Stimulated activated CD4-positive, alpha-beta T cell treated with anti-CD3 and anti-CD28 coated beads, Interleukin-2, amount 100 ng/mL, for 24 hours (primary cell): ENCODE data around the gene CYTH2.

Source experiments
- DNase-seq, 2 donors: peaks; one replicate each; pipeline ENCODE4 v3.0.0-alpha.2; 2020

The CYTH2 gene, protein sequence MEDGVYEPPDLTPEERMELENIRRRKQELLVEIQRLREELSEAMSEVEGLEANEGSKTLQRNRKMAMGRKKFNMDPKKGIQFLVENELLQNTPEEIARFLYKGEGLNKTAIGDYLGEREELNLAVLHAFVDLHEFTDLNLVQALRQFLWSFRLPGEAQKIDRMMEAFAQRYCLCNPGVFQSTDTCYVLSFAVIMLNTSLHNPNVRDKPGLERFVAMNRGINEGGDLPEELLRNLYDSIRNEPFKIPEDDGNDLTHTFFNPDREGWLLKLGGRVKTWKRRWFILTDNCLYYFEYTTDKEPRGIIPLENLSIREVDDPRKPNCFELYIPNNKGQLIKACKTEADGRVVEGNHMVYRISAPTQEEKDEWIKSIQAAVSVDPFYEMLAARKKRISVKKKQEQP

DNA sequence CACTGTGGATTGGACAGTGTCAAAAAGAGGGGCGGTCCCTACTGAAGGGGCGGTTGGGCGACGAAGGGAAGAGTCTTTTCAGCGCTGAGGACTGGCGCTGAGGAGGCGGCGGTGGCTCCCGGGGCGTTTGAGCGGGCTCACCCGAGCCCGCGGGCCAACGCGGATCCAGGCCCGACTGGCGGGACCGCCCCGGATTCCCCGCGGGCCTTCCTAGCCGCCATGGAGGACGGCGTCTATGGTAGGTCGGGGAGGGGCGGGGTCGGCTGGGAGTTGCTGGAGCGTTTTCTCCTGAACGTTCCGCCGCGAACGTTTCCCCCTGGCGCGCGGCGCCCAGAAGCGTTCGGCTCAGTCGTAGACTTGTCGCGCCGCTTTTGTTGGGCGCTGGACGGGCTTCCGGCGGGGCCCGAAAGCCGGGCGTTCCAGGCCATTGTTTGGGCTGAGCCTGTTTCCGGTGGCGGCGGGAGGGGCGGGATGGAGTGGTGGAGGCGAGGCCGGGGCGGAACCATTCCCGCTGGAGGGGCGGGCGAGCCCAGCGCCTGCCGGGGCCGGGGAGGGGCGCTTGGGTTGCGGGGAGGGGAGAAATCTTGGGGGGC, at the start of gene CYTH2:
Gene CYTH2, plus strand, starts transcription at position 81 of the 593 bp plus-strand sequence. Its CDS starts 139 bp downstream, at position 220.
- DNase-seq: peak; percentile 81 to 85

DNA sequence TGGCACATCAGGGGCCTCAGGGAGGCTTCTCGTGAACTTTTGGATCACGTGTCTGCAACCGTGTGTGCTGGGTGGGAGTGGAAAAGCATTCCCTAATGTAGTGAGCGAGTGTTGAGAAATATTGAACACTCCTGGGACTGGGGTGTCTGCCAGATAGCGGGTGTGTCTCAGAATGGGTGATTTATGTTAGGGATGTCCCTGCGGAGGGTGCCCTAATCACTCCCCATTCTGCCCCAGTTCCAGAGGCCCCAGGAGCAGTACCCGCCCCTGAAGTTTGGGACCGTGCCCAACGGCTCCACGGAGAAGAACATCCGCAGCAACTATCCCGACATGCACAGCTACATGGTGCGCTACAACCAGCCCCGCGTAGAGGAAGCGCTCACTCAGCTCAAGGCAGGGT, 47.6 kb upstream of the CYTH2 start:
- no peak for DNase-seq

DNA sequence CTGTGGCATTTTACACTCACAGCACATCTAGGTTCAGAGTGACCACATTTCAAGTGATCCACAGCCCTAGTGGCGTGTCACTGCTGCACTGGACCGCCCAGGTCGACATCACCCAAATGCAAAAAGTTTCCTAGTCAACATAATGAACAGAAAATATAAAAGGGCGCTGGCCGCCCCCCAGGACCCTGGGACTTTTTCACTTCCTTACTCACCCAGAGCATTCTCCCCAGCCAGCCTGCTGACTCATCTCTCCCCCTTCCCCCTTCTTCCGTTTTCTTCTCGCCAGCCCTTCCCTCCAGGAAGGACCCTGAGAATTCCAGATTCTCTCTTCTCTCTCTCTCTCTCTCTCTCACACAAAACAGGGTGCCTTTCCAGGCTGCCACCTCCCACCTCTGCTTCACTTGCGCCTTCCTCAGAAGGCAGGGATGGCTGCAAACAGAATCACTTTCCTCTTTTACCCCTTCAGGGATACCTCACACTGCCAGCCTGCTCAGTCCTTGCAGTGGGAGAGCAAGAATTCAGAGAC, 44.4 kb upstream of the CYTH2 start:
- no peak for DNase-seq

DNA sequence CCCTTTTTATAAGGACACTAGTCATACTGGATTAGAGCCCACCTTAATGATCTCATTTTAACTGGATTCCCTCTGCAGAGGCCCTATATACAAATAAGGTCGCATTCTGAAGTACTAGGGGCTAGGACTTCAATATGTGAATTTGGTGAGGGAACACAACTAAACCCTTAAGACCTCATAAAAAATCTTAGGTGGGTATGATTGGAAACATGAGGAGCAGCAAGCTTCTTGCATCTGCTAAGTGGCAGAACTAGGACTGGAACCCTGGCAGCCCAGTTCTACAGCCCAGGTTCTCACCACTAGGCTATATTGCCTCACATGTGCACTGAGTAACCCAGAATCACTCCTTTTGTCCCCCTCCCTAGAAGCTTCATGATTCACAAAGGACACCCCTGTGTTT, 40.5 kb upstream of the CYTH2 start:
- DNase-seq: no peak

DNA sequence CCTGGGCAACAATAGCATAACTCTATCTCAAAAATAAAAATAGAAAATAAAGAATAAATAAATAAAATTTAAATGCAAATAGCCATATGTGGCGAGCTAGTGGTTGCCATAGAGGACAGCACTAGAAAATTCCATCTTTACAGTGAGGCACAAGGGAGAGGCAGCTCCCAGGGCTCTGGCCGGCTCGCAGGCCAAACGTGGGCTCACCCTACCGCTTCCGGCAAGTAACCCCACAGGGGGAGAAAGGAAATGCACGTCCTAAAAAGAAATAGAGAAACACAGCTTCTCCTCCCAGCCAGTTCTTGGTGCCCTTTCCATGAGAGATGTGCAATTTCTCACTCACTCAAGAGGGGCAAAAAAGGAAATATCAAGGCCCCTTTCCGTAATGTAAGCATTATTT, 35.8 kb upstream of the CYTH2 start:
- DNase-seq: no peak

DNA sequence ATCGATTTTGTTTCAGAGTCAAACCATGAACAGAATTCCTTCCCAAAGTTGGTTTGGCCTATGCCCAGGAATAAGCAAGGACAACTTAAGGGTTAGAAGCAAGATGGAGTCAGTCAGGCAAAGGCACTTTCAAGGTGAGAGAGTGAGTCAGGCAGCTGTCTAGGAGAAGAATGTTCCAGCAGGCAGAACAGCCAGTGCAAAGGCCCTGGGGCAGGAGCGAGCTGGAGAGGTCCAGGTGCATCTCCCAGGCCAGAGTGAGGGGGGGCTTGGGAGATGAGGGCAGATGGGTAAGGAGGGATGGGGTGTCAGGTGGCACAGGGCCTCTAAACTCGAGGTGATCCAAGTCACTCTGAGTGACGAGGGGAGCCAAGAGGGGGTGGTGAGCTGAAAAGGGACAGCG, 32.6 kb upstream of the CYTH2 start:
- no peak for DNase-seq

DNA sequence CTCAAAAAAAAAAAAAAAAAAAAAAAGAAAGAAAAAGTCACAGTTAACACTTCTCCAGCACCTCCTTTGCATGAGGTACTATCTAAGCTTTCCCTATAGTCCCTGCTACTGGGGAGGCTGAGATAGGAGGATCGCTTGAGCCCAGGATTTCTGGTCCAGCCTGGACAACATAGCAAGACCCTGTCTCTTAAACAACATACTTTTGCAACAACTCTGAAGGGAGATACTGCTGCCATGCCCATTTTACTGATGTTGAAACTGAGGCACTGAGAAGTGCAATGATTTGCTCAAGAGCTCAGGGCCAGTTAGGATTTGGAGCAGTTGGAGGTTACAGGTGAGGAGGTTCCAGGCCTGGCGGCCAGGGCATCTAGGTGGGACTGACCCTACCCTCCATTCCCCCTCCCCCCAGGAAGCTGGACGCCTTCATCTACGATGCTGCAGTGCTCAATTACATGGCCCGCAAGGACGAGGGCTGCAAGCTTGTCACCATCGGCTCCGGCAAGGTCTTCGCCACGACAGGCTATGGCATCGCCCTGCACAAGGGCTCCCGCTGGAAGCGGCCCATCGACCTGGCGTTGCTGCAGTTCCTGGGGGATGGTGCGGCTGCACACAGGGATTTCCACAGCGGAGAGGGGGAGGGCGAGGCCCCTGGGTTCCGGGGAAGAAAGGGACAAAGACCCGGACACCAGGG, 27.7 kb upstream of the CYTH2 start:
- no peak for DNase-seq

DNA sequence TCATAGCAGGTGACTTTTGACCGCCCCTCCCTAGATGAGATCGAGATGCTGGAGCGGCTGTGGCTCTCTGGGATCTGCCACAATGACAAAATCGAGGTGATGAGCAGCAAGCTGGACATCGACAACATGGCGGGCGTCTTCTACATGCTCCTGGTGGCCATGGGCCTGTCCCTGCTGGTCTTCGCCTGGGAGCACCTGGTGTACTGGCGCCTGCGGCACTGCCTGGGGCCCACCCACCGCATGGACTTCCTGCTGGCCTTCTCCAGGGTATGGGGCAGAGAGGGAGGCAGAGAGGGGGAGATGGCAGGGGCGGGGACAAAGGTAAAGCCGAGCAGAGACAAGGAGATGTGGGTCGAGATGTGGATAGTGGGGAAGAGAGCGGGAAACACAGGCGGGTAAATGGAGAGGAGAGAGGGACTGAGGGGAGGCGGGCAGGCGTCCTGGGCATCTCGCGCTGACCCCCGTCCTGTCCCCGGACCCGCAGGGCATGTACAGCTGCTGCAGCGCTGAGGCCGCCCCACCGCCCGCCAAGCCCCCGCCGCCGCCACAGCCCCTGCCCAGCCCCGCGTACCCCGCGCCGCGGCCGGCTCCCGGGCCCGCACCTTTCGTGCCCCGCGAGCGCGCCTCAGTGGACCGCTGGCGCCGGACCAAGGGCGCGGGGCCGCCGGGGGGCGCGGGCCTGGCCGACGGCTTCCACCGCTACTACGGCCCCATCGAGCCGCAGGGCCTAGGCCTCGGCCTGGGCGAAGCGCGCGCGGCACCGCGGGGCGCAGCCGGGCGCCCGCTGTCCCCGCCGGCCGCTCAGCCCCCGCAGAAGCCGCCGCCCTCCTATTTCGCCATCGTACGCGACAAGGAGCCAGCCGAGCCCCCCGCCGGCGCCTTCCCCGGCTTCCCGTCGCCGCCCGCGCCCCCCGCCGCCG, 26.8 kb upstream of the CYTH2 start:
- no peak for DNase-seq

DNA sequence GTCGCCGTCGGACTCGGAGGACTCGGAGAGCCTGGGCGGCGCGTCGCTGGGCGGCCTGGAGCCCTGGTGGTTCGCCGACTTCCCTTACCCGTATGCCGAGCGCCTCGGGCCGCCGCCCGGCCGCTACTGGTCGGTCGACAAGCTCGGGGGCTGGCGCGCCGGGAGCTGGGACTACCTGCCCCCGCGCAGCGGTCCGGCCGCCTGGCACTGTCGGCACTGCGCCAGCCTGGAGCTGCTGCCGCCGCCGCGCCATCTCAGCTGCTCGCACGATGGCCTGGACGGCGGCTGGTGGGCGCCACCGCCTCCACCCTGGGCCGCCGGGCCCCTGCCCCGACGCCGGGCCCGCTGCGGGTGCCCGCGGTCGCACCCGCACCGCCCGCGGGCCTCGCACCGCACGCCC, 25.9 kb upstream of the CYTH2 start:
- DNase-seq: peak in 1 of 2 donors; percentile 25

DNA sequence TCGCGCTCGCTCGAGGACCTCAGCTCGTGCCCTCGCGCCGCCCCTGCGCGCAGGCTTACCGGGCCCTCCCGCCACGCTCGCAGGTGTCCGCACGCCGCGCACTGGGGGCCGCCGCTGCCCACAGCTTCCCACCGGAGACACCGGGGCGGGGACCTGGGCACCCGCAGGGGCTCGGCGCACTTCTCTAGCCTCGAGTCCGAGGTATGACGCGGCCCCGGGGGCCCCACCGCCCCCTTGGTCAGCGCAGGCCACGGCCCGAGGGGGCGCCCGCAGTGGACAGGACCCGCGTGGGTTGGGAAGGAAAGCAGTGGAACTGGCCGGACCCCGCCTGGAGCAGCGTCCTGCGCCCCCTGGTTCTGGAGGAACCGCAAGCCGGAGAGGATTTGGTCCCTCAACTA, 25.4 kb upstream of the CYTH2 start:
- no peak for DNase-seq

DNA sequence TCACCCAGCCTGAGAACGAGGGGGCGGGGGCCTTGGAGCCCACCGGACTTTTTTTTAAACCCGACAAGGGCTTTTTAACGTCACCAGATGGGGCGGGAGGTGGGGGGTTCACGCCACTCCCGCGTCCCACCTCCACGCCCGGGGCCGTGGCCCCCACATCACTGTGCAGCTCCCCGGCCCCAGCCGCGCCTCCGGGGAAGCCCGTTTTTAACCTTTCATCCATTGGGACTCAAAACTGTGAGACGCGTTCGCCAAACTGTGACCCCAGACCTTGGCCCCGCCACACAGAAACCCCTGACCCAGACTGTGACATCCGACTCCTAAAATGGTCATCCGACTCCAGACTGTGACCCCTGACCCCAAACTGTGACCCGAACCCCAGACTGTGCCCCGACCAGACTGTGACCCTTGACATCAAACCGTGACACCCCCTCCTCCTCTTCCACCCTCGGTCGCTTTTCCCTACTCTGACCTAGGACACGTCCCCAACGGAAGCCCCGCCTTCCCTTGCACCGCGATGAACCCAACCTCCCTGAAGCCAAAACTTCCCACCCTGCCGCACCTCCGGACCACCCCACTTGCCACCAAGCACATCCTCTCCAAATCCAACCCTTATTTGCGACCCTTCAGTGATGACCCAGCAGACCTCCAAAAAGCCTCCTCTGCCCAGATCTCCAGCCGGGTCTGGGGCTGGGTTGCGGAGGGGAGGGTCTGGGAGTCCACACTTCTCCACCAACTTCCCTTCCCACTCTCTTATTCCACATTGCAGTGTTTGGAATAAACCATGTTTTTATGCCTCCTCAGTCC, 24.8 kb upstream of the CYTH2 start:
- DNase-seq: no peak

DNA sequence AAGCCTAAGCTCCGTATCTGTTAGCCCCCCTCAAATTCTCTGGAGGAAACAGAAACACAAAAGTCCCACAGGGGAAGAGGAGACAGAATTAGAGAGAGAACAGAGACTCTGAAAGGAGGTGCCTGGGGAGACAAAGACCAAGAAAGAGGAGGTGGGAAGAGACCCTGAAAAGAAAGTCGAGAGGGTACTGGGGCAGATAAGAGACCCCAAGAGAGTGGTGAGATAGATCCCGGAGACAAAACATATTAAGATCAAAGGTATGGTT, 24.3 kb upstream of the CYTH2 start:
- no peak for DNase-seq

DNA sequence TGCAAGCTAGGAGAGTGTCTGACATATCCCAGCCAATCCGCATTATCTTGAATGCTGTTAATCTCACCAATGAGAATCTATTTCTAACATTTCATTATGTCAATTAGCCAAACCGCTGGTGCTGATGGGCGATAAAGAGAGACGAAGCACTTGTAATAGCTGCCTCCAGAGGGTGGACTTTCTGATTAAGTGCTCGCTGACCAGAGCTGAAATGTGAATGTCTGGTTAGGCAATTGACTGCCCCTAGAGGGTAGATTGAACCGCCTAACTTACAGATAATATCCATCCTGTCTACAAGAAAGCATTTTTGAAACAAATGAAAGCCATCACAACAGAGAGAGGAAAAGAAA, 23.9 kb upstream of the CYTH2 start:
- DNase-seq: no peak

DNA sequence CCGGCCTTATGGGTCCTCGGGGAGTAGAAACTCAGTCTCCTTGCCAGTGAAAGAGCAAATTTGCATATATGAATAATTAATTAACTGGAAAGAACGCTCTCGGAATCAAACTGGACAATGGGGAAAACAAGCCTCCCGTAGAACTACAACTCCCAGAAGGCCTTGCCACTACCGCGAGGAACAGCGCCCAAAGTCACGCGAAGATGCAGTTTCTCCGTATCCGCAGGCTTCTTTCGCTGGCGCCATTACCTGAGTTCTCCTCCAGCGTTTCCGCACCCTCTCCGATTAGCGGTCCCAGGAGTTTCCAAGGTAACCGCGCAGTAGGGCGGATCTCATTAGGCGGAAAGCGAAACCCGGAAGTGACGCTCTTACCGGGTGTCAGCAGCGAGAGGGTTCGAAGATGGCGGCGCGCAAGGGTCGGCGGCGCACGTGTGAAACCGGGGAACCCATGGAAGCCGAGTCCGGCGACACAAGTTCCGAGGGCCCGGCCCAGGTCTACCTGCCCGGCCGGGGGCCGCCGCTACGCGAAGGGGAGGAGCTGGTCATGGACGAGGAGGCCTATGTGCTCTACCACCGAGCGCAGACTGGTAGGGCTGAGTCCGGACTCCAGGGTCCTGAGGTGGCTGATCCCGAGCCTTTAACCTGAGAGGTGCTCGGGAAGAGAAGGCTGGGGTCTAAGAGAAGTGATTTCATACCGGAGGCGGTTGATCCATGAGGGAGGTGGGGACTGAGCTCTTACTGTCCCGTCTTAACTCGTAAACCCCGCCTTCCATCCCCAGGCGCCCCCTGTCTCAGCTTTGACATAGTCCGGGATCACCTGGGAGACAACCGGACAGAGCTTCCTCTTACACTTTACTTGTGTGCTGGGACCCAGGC, 23.3 kb upstream of the CYTH2 start, which contains the start of gene GRWD1:
Gene GRWD1, plus strand, starts transcription at position 378 of the 876 bp plus-strand sequence. Its CDS starts 23 bp downstream, at position 401.
- DNase-seq: peak; percentile 92 to 95

DNA sequence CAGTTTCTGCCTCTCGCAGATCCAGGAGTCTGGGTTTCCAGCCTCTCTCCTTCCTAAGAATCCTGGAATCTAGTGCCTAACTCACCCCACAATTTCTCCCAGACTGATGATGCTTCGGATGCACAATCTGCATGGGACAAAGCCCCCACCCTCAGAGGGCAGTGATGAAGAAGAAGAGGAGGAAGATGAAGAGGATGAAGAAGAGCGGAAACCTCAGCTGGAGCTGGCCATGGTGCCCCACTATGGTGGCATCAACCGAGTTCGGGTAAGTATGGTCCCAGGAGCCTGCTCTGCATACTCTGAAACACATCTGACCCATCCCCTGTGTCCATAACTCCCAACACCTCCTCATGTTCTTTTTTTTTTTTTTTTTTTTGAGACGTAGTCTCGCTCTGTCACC, 22.6 kb upstream of the CYTH2 start:
- DNase-seq: no peak

DNA sequence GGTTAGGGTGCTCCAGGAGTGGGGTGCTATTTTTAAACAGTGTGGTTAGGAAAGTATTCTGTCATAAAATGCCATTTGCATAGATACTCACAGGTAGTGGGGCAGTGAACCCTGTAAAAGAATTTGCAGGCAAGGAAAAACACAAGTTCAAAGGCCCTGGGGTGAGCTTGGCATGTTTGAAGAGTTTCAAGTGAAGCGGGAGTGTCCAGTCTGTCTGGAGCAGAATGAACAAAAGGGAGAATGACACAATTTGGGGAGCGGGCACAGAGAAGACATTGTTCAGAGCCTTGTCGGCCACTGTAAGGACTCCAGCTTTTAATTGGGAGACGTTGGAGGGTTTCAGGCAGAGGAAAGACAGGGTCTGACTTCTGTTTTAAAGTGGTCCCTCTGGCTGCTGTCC, 20.6 kb upstream of the CYTH2 start:
- DNase-seq: no peak

DNA sequence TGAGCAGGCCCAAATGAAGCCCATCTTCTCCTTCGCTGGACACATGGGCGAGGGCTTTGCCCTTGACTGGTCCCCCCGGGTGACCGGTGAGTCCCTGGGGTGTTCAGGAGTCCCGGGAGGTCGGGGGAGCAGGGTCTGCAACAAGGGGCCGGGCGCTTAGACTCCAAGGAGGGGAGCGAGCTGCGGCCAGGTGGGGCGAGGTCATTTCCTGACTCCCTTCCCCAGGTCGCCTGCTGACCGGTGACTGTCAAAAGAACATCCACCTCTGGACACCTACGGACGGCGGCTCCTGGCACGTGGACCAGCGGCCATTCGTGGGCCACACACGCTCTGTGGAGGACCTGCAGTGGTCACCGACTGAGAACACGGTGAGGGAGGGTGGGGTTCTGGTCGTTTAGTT, 18.7 kb upstream of the CYTH2 start:
- no peak for DNase-seq

DNA sequence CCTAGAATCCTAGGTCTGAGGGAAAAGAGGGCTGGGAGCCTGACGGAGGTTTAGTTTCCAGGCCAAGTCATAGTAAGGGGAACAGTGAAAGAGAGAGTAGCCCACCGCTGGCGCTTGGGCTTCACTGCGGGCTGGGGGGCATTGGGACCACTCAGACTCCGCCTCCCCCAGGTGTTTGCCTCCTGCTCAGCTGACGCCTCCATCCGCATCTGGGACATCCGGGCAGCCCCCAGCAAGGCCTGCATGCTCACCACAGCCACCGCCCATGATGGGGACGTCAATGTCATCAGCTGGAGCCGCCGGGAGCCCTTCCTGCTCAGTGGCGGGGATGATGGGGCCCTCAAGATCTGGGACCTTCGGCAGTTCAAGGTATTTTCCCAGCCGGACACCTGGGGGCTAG, 18.3 kb upstream of the CYTH2 start:
- no peak for DNase-seq

DNA sequence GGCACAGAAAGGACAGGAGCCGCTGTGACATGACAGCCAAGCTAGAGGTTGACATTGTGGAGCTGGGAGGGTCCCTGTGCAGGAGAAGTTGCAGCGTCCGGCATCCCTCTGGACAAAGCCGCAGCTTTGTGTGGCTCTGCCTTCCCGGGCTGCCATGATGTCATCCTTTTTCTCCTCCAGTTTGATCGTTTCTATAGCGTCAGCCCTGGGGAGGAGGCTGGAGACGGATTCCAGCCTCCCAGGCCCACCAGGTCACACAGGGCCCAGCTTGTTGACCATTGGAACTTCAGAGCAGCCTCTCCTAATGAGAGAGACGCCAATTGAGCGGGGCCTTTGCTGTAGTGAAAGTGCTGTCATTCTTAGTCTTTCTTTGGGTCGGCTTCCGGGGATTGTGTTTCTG, 17.5 kb upstream of the CYTH2 start:
- no peak for DNase-seq

DNA sequence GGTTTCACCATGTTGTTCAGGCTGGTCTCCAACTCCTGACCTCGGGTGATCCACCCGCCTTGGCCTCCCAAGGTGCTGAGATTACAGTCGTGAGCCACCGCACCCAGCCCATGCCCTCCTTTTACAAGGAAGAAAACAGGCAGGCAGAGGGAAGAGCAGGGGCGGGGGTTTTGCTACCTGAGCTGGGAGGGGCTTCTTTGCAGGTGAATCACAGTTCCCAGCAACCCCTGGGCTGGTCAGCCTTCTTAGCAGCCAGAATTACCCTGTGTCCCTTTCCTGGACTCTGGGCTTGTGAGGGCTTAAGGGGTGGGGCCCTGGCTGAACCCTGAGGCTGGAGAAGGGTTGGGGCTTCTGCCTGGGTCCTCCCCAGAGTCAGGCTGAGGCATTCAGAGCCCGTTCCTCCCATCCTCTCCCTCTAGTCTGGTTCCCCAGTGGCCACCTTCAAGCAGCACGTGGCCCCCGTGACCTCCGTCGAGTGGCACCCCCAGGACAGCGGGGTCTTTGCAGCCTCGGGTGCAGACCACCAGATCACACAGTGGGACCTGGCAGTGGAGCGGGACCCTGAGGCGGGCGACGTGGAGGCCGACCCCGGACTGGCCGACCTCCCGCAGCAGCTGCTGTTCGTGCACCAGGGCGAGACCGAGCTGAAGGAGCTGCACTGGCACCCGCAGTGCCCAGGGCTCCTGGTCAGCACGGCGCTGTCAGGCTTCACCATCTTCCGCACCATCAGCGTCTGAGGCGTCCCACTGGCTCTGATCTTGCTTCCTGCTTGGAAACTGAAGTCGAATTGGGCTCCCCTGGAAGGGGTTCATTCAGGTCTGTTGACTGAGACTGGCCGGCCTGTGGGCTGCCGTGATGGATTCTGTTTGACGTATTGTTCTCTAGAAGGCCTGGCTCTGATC, 16.6 kb upstream of the CYTH2 start:
- DNase-seq: no peak
